ENCODE data around the gene ADGRA1.
"Not testable (repeated sequence)": the region's sequence is repeated elsewhere in the genome, so short reads cannot be mapped to it uniquely, and the experiment has no call there.

The ADGRA1 gene

DNA sequence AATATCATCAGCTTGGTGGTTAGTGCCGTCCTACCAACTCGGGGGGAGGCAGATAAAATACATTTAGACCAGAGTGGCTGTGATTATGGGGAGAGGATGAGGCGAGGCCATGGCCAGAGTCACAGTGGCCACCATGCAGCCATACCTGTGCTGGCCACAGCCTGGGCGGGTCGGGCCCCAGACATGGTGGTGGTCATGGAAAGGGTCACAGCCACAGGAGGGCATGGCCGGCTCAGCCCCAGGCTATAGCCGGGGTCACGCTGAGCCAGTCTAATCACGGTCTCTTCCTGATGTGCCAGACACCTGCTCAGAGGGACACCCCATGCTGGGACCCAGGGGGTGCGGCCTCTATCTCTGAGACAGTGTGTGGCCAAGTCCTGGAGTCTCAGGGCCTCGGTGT lies 10.2 kb downstream of the ADGRA1 start:
- DNase-seq, result no peak

DNA sequence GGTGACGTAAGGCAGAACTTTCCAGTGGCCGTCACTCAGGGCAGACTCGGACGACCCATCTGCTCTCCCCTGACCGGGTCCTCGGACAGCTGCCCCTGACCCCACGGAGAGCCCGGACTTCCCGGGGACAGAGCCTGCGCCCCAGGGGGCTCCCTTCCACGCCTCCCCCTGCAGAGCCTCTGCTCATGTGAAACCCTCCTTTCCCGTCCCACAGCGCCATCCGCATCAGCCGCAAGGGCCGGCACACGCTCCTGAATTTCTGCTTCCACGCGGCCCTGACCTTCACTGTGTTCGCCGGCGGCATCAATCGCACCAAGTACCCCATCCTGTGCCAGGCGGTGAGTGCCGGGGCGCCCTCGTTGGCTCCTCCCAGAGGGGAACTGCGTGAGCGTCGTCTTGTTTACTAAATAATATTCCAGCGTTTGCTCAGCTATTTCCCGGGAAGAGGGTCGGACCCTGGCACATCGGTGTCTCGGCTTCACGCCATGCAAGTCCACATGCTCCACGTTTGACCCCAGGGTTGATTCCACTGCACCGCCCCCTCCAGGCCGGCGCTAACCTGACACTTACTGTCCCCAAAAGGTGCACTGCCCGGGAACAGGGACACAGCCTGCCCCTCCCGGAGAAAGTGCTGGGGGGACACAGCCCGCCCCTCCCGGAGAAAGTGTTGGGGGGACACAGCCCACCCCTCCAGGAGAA lies 10.9 kb downstream of the ADGRA1 start:
- DNase-seq, result no peak

DNA sequence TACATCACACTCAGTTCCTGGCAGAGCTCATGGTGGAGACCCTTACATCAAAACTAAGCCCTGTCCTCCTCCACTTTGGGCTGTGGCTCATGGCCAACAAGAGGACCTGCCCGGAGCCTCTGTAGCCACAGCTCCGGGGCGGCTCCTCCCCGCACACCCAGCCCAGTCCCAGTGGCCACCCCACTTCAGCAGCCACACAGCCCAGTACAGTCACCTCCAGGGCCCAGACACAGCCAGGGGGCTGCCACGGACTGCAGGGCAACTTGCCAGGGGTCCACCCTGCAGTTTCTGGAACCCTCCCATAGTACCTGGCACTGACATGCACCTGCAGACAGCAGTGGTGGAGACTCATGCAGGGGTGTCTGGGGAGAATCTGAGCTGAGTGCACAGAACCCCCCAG lies 11.8 kb downstream of the ADGRA1 start:
- no peak for DNase-seq

DNA sequence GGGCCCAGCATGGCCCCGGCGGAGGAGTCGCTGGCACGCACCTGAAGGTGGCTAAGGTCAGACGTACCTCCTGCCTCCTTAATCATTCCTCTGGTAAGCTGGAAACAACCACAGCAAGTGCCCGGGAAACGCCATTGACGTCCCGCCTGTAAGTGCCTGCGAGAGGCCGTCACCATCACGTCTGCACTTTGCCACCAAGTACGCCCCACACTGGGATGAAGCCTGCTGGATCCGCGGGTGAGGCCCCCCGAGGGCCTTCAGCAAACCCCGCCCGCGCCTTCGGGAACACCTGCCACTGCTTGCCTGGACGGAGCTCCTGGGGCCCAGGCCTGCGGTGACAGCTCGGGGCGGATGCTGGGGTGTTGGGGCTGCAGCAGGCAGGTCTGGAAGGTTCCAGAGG lies 12.5 kb downstream of the ADGRA1 start:
- DNase-seq, result no peak

DNA sequence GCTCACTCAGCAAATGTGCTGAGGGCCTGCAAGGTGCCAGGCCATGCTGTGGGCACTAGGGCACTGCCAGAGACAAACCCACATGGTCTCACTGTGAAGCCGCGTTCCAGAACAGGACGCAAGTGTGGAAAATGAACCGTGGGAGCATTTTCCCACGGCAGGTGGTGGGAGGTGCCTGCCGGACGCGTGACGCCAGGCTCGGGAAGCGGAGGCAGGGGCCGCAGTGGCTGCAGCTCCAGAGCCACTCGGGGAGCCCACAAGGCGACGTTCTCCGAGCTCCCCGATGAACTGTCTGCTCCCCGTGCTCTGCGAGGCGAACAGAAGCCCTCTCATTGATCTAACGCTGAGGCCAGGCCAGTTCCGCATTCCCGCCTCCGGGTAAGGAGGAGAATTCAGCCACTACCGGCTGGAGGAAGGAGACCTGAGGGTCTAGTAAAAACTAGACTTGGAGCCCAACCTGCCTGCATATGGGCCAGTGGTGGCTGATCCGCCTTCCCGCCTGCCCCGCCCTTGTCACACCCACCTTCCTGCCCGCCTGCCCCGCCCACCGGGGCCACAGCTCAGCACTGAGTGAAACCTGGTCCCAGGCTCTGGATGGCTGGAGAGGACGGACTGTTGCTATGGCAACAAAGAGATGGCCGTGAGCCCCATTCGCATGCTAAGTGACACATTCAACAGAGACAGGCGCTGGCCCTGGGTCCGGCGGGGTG lies 13.1 kb downstream of the ADGRA1 start:
- no peak for DNase-seq

DNA sequence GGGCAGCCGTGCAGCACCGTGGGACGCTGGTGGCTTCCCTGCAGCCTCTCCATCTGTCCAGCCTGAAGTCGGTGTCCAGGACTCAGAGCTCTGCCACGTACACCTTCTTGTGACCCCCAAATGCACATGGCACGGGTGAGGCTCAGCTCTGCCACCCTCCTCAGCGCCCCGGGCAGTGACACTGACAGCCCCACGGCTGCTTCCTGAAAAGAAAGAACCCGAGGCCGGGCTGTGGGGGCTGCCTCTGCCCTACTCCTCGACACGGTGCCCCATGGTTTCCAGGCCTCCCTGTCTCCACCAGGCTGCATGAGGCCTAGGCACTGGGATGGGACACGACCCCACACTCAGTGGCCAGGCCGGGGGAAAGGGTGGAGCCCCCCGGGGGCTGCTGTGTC lies 13.7 kb downstream of the ADGRA1 start:
- DNase-seq, result no peak

DNA sequence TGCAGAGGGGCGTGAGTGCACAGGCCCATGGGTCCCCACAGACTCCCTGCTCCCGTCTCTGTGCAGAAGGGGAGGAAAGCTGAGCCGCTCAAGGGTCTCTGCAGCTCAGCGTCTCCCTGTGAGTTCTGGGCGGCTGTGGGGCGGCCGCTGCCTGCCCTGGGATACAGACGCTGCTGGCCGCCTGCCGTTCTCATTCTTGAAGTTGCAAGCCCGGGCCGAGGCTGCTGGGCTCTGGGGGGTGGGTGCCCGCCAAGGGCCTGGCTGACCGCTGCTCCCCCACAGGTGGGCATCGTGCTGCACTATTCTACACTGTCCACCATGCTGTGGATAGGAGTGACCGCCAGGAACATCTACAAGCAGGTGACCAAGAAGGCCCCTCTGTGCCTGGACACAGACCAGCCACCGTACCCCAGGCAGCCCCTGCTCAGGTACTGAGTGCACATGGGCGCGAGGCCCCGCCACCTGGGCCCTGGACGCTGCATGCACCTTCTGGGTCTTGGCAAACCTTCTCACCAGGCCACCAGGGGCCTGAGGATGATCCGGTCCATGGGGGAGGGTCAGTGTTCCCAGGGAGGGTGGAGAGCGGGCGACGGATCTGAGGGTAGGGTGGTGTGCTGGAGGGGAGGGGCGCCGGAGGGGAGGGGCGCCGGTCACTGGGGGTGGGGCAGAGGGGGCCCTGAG lies 14.8 kb downstream of the ADGRA1 start:
- DNase-seq, result no peak

DNA sequence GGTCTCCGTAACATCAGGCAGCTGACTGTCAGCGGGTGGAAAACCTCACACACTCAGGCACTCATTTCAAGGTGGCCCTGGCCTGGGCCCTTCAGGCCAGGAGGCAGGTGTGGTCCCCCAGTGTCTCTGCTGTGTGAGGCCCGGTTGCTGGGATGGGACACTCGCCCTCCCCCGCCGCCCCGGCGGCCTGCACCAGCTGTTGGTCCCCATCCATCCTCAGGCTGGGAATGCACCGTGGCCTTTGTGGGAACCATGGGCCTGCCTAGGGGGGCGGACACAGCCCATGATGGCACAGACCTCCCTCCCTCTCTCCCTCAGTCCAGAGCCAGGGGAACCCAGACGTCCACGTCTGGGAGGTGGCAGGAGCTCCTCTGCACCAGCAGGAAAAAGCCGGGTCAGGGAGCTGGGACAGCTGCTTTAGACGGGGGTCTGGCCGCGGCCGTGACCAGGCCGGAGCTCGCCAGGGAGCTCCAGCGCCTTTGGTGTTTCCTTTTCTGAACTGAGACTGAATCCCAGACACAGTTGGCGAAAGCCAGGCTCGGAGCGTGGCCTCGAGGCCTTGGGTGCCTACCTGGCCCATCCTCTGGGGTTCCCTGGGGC lies 15.7 kb downstream of the ADGRA1 start:
- DNase-seq, result no peak

DNA sequence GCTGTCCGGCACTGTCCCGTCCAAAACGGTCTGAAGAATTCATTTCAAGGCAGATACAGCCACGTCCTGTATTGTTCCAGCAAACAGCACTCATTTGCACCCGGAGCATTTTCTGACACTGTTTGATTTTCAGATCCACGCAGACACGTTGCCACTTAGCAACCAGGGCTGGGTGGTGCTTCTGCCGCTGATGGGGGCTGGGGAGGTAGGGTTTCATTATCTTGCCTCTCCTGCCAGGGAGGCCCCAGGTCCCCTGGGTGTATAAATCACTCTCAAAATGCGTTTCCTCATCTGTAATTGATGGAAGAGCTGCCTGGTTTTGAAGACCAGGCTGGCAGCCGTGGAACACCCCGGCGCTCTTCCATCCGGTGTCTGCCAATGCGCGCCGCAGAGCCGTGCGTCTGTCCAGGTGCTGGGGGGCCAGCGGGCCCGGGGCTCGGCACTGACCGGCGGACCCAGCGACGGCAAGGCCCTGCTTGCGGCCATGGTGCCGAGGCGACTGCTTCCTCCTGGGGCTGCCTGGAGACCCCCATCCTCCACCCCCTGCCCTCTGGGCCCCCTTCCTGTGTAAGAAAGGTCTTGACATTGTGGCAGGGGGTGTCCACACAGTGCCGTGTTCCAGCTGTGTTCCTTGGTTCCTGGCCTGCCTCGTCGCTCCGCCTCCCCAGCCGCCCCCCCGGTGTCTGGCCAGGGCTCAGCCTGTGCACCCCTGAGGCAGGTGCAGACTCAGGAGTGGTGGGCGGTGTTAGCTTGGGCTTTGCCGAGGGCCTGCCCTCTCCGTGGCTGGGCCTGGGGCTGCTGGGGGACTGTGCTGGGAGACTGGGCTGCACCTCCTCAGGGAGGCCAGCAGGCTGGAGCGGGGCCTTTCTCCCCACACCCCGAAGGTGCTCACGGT lies 16.6 kb downstream of the ADGRA1 start:
- DNase-seq, result no peak

DNA sequence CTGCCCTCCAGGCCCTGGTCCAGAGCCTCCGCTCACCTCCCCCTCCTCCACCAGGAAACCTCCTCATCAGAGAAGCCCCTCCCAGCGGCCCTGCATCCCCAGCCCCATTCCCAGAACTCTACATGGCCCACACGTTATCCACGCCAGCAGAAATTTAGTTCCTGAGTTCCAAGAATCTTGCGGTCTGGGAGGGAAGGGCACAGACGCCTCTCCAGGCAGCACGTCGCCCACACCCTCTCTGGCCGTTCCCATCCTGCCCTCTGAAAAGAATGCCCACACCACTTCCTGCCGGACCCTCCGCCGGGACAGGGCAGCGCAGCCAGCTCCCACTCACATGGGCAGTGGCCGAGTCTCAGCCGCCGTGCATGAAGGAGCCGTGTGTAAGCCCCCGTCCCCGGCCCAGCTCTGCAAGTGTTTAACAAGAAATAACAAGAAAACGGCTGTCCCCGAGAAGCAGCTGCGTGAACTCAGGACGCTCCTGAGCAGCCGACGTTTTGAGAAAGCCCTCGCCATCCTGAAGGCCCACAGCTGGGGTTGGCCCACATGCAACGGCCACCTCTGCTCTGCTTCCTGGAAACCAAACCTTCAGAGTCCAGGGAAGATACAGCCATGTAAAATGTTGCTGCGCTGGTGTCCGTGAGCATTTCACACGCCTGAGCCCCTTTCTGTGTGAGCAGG lies 17.4 kb downstream of the ADGRA1 start:
- no peak for DNase-seq

DNA sequence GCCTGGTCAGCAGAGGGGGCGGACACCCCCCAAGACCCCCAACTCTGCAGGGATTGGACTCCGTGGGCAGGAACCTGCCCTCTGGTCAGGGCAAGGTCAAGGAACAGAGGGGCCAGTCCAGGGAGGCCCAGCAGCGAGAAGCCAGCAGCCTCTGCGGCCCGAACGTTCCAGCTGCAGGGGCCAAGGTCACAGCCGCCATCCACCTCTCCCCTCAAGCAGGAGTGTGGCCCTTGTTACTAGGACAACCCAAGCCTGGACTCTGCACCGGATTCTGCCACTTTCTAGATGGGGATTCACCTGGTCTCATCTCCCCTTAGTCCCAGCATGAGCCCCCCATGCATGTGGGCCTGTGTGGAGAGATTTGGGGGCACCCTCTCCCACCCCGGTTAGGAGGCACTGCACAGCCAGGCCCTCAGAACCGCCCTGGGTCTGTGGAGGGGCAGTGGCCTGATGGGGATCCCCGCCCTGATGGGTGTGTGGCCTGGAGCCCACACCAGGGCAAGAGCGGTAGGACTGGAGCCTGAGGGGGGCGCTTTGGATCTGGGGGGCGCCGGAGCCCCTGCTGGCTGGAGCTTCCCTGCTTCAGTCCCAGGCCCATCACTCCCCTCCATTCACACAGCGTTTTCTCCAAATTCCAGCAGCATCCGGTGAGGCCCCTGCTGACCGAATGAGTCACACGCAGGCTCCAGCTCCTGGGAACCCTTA lies 18.1 kb downstream of the ADGRA1 start:
- DNase-seq, result no peak

DNA sequence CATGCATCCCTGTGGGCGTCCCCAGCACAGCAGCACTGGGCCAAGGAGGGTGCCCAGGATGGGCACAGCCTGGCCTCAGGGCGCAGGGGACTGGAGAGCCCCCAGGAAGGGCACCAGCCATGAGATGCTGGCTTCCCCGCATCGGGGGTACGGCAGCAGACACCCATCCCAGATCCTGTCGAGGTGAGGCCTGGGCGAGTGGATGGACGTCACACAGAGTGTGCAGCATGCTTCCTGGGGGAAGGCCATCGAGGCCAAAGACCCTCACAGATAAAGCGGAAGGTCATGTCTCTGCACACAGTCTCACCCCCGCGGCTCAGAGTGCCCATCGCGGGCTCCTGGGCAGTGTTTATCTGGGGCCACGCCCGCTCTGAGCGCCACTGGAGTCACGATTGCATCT lies 18.8 kb downstream of the ADGRA1 start:
- DNase-seq, result no peak

DNA sequence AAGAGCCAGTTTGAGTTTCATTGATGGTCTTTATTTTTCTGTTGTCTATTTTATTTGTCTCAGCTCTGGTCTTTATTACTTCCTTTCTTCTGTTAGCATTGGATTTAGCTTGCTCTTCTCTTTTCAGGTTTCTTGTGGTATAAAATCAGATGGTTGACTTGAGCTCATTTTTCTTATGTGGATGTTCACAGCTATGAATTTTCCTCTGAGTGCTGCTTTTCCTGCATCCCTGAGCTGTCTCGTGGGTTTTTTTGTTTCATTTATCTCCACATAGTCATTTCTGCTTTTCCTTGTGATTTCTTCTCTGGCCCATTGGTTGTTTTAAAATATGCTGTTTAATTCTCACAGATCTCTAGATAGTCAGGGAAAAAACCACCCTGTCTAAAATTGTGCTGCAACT lies 19.7 kb downstream of the ADGRA1 start:
- DNase-seq, result no peak

DNA sequence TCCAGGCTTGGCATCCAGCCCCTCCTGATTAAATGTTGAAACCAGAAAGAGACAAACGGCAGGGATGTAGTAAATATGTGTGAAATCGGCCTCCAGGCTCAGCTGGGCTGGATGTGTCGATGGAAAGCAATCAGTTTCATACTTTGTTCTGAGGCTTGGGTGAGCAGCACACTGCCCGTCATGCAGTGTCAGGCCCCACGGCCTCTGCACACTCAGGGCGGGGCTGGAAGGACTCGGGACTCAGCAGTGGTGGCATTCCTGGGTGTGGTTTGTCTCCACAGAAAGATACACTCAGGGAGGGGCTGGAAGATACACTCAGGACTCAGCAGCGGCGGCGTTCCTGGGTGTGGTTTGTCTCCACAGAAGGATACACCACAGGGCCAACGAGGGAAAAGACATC lies 22.0 kb downstream of the ADGRA1 start:
- DNase-seq, result no peak

DNA sequence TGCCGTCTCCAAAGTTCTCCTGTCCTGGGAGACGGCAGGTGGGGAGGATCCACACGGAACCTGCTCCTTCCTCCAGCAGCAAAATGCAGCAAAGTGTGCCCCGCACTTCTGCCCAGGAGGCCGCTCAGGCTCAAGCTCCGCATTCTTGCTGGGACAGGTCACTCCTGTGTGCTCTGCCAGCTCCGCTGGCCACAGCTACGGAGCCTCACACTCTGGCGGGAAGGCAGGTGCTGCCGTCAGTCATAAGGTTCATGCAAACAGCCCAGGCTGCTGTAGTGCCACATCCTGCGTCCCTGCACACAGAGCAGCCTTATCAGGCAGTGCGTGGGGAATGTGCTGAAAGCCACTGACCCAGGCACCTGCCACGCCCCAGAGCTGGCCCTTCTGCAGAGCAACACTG lies 22.4 kb downstream of the ADGRA1 start:
- DNase-seq, result no peak

DNA sequence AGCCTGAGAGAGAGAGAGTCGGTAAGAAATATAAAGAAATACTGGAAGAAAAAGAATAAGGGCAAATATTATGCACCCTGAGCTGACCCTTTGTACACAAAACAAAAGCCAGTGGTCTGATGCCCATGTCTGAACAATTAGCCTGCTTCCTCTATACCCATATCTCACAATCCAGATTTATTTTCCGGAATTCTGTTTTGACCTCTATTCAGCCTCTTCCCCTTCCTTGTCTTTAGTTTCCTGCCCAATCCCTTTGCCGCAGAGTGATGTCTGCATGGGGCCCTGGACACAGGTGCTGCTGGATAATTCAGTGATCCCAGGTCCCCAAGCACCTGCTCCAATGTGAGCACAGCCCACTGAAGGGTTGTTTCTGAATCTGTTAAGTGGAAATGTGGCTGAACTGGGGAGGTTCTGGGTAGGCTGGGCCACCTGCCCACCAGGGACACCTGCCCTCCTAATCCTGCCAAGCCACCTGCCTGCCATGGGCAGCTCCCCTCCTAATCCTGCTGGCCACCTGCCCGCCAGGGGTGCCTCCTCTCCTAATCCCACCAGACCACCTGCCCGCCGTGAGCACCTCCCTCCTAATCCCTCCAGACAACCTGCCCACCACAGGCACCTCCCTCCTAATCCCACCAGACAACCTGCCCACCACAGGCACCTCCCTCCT lies 23.0 kb downstream of the ADGRA1 start:
- DNase-seq, result no peak

DNA sequence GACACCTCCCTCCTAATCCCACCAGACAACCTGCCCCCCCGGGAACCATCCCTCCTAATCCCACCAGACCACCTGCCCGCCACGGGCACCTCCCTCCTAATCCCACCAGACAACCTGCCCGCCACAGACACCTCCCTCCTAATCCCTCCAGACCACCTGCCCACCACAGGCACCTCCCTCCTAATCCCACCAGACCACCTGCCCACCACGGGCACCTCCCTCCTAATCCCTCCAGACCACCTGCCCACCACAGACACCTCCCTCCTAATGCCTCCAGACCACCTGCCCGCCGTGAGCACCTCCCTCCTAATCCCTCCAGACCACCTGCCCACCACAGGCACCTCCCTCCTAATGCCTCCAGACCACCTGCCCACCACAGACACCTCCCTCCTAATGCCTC lies 23.9 kb downstream of the ADGRA1 start:
- not testable (repeated sequence) for DNase-seq

DNA sequence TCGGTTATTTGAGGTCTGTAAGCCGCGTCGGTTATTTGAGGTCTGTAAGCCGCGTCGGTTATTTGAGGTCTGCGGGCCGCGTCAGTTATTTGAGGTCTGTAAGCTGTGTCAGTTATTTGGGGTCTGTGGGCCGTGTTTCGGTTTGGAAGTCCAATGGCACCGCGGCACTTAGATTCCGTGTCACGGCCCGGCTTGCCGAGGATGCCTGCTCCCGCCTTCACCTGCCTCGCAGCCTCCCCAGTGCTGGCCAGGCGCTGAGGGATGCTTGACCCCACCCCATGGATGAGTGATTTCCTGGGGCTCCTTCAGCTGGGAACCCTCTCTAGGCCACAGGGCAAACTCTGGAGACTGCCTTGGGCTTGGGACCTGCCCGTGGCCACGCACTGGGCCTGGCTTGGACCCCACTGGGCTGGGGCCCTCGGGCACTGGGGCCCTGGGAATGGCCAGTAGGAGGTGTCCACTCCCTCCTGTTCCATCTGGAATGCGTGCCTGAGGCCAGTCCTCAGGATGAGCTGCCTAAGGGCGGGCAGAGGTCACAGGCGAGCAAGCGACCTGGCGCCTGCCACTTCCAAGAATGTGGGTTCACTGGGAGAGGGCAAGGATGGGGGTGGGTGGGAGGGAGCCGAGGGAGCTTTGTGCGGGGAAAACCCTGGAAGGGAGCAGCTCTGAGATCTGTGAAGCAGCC lies 25.6 kb downstream of the ADGRA1 start:
- no peak for DNase-seq

DNA sequence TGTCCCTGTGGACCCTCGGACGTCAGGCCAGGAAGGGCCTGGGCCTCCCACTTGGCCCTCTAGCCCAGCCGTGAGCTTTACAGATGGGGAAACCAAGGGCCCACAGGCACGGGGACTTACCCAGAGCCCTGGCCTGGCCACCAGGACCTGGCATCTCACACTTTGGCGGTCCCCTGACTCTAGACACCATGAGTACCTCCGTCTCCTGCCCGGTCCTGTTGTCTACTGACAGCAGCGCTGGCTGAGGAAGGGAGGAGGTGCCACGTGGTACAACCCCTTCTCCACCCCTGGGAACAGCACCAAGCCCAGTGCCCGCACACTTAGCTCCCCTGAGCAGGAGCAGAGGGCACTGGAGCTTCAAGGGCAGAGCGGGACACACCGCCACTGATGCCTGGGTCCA lies 26.1 kb downstream of the ADGRA1 start:
- no peak for DNase-seq

DNA sequence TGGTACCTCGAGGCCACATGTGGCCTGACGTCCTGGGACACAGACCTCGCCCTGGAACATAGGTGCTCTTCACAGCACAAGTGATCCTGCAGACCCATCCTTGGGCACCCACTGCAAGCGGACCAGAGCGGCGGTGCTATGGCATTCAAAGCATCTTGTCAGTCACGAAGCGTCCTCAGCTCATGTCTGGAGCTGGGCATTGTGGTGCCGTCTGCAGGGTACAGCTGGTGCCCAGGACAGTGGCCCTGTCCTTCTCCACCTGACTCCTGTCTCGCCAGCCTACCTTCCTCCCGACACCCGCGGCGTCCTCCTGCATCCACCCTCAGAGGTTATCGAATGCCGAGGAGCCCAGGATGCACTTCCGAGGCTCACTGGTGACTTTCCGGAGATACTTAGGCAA lies 26.5 kb downstream of the ADGRA1 start:
- no peak for DNase-seq
